ENCODE results near the gene GPC5.

- TF ChIP-seq CTCF (IDR thresholded peaks at IDR 0.05; ENCODE audit: low read length): no peak
- TF ChIP-seq EZH2 (IDR thresholded peaks at IDR 0.05; ENCODE audit: borderline replicate concordance, low read length): no peak
Observed at GRCh38 chr13:91567485-91568207, 169.2 kb downstream of the GPC5 start.

All from OCI-LY1 (cell line).